HepG2 (cell line): Measurements from ENCODE around the gene NSMCE1. TPM values are rescaled to one million over a fixed set of nuclear protein-coding genes. Genes with fewer than 3 reads are reported as not detected.

Source experiments
- FOXK1 ChIP-seq: sonication (generic); formaldehyde crosslinking; IDR thresholded peaks from 2 replicates; pipeline ENCODE4 v1.4.0; 2020; ENCODE audit warnings: low read depth, missing genetic modification reagents, borderline replicate concordance
- GABPB1 ChIP-seq: IDR thresholded peaks from 2 replicates; pipeline ENCODE4 v1.6.1; 2016; ENCODE audit warnings: mild to moderate bottlenecking, missing genetic modification reagents, moderate library complexity, missing compliant biosample characterization
- HES4 ChIP-seq: sonication (generic); formaldehyde crosslinking; IDR thresholded peaks from 2 replicates; pipeline ENCODE4 v1.9.0; 2021; ENCODE audit warnings: mild to moderate bottlenecking, missing genetic modification reagents, borderline replicate concordance
- HNRNPL ChIP-seq: fragments of 200-400 bp; formaldehyde crosslinking; IDR thresholded peaks from 2 replicates; pipeline ENCODE4 v1.6.1; 2017; ENCODE audit warnings: mild to moderate bottlenecking, low read depth, low read length
- NFKB2 ChIP-seq: sonication (generic); formaldehyde crosslinking; IDR thresholded peaks from 2 replicates; pipeline ENCODE4 v1.4.0; 2020; ENCODE audit warnings: missing genetic modification reagents, borderline replicate concordance
- NFYC ChIP-seq: IDR thresholded peaks from 2 replicates; pipeline ENCODE4 v1.6.1; 2016; ENCODE audit warnings: missing genetic modification reagents, missing compliant biosample characterization
- RNF2 ChIP-seq: fragments of 450-650 bp; conservative IDR thresholded peaks from 2 replicates; pipeline ENCODE4 v1.6.1; 2016; ENCODE audit warnings: low read depth
- SIN3B ChIP-seq: fragments of 150-350 bp; IDR thresholded peaks from 2 replicates; pipeline ENCODE4 v1.6.1; 2014; ENCODE audit warnings: low read length
- SMAD9 ChIP-seq: sonication (generic); formaldehyde crosslinking; IDR thresholded peaks from 2 replicates; pipeline ENCODE4 v1.5.1; 2020; ENCODE audit warnings: mild to moderate bottlenecking, missing genetic modification reagents
- SPEN ChIP-seq: sonication (generic); formaldehyde crosslinking; IDR thresholded peaks from 2 replicates; pipeline ENCODE4 v1.5.1; 2020; ENCODE audit warnings: low read depth, mild to moderate bottlenecking, missing genetic modification reagents
- ZFP82 ChIP-seq: sonication (generic); formaldehyde crosslinking; IDR thresholded peaks from 2 replicates; pipeline ENCODE4 v1.5.1; 2020; ENCODE audit warnings: mild to moderate bottlenecking, missing genetic modification reagents, borderline replicate concordance
- ZFX ChIP-seq: sonication (generic); formaldehyde crosslinking; IDR thresholded peaks from 2 replicates; pipeline ENCODE4 v1.4.0; 2020; ENCODE audit warnings: mild to moderate bottlenecking, low read depth, missing genetic modification reagents, moderate library complexity
- ZMYM3 ChIP-seq: sonication (generic); formaldehyde crosslinking; IDR thresholded peaks from 2 replicates; pipeline ENCODE4 v1.5.1; 2020; ENCODE audit warnings: mild to moderate bottlenecking, missing genetic modification reagents
- ZNF292 ChIP-seq: sonication (generic); formaldehyde crosslinking; IDR thresholded peaks from 2 replicates; pipeline ENCODE4 v1.8.1; 2022; ENCODE audit warnings: mild to moderate bottlenecking, low read depth, missing genetic modification reagents, borderline replicate concordance
- ZNF598 ChIP-seq: sonication (generic); formaldehyde crosslinking; IDR thresholded peaks from 2 replicates; pipeline ENCODE4 v1.5.1; 2020; ENCODE audit warnings: mild to moderate bottlenecking, missing genetic modification reagents, borderline replicate concordance
- ZNF768 ChIP-seq: sonication (generic); formaldehyde crosslinking; IDR thresholded peaks from 2 replicates; pipeline ENCODE4 v1.4.0; 2020; ENCODE audit warnings: missing genetic modification reagents
- ZSCAN25 ChIP-seq: sonication (generic); formaldehyde crosslinking; IDR thresholded peaks from 2 replicates; pipeline ENCODE4 v1.8.0; 2022; ENCODE audit warnings: mild to moderate bottlenecking, missing genetic modification reagents
- polyA plus RNA-seq, 8 experiments: library from polyadenylated mRNA; depleted of rRNA in 3 of 8; stranded (reverse) in 7 of 8; unstranded in 1 of 8; fragments of >200 nt; fragmentation: Illumina TruSeq in 4 of 8; extraction: Trizol in 4 of 8; gene quantifications; 2 replicates each; pipeline versions ENCODE4 v1.2.1 to v1.2.3, GENCODE V29; 2011 to 2016; ENCODE audit warnings: low read depth in 4 of 8, missing spikeins in 1 of 8, mixed read lengths in 1 of 8; ENCODE audit not compliant: insufficient read depth in 1 of 8
- total RNA-seq, 5 experiments: library from RNA; depleted of rRNA; stranded (reverse); fragments of >200 nt; fragmentation: Illumina TruSeq; extraction: Trizol; gene quantifications; 2 replicates each; pipeline ENCODE4 v1.2.3, GENCODE V29; 2016; ENCODE audit warnings: low read depth in 1 of 5
- TF ChIP-seq, protein P1 (sequence below): sonication (generic); formaldehyde crosslinking; IDR thresholded peaks from 2 replicates; pipeline ENCODE4 v1.4.0; 2020; ENCODE audit warnings: missing genetic modification reagents
- TF ChIP-seq, protein P2 (sequence below): sonication (generic); IDR thresholded peaks from 2 replicates; pipeline ENCODE4 v1.6.1; 2016; ENCODE audit warnings: low read depth, borderline replicate concordance
- TF ChIP-seq, protein P3 (sequence below): IDR thresholded peaks from 2 replicates; pipeline ENCODE4 v1.6.1; 2012; ENCODE audit warnings: inconsistent platforms
- TF ChIP-seq, protein P4 (sequence below): sonication (generic); formaldehyde crosslinking; IDR thresholded peaks from 2 replicates; pipeline ENCODE4 v1.5.0; 2020; ENCODE audit warnings: missing genetic modification reagents, mild to moderate bottlenecking, borderline replicate concordance
- TF ChIP-seq, protein P5 (sequence below): sonication (generic); formaldehyde crosslinking; IDR thresholded peaks from 2 replicates; pipeline ENCODE4 v1.5.1; 2020; ENCODE audit warnings: missing genetic modification reagents, mild to moderate bottlenecking, borderline replicate concordance

NSMCE1 gene
- total and polyA plus RNA-seq, 2 of the 13 experiments (the other 11 are each of a cell fraction or from before 2014, with no cell fraction given) = 42.7 to 52.9 TPM

DNA sequence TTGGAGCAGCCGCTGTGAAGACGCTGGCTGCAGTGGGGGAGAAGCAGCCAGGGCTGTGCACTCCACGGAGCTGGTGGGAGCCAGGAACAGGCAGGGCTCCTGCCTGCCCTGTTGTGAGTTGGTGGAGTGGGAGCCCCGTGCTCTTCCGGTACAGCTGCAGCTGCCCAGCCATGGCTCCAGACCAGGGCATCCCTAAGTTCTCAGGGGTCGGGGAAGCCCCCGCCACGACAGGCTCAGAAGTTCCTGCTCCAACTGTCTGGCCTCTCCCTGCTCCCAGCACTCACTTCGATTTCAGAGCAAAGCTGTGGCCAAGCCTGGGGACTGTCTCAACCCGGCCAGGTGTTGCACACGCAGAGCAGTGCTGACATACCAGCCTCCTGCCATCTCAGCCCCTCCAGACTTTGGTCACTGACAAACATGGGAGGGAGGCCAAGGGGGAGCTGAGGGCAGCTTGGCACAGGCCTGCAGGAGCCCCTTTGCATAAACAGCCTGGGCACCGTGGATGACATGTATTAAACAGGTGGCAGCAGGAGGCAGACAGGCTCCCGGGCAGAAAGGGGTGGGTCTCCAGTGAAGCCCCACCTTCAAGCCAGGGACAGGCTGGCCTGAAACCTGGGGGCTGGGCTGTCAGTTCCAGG lies 79.1 kb downstream of the NSMCE1 start (continued):
- TF ChIP-seq, protein P1, sequence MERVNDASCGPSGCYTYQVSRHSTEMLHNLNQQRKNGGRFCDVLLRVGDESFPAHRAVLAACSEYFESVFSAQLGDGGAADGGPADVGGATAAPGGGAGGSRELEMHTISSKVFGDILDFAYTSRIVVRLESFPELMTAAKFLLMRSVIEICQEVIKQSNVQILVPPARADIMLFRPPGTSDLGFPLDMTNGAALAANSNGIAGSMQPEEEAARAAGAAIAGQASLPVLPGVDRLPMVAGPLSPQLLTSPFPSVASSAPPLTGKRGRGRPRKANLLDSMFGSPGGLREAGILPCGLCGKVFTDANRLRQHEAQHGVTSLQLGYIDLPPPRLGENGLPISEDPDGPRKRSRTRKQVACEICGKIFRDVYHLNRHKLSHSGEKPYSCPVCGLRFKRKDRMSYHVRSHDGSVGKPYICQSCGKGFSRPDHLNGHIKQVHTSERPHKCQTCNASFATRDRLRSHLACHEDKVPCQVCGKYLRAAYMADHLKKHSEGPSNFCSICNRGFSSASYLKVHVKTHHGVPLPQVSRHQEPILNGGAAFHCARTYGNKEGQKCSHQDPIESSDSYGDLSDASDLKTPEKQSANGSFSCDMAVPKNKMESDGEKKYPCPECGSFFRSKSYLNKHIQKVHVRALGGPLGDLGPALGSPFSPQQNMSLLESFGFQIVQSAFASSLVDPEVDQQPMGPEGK = no peak
- TF ChIP-seq NFYC (CRISPR knock-in tag) (no peak), FOXK1 (0 out of 2 replicates have a peak, but pooled peaks have one; percentile 25), SIN3B (no peak), SMAD9 (CRISPR knock-in tag) (no peak), SPEN (CRISPR knock-in tag) (peak; percentile 63; the same call in 1 of the 2 replicates), GABPB1 (CRISPR knock-in tag) (peak; percentile 67; the same call in 1 of the 2 replicates), ZMYM3 (CRISPR knock-in tag) (0 out of 2 replicates have a peak, but pooled peaks have one; percentile 39), ZFP82 (CRISPR knock-in tag) (no peak), ZNF768 (CRISPR knock-in tag) (0 out of 2 replicates have a peak, but pooled peaks have one; percentile 8), RNF2 (0 out of 2 replicates have a peak, but pooled peaks have one; percentile 43), NFKB2 (CRISPR knock-in tag) (0 out of 2 replicates have a peak, but pooled peaks have one; percentile 47), HES4 (CRISPR knock-in tag) (0 out of 2 replicates have a peak, but pooled peaks have one; percentile 62), HNRNPL (peak; percentile 84), ZFX (CRISPR knock-in tag) (0 out of 2 replicates have a peak, but pooled peaks have one; percentile 25), ZNF598 (0 out of 2 replicates have a peak, but pooled peaks have one; percentile 78), ZNF292 (peak; percentile 84; the same call in 1 of the 2 replicates), ZSCAN25 (CRISPR knock-in tag) (0 out of 2 replicates have a peak, but pooled peaks have one; percentile 41)
- TF ChIP-seq, protein P2, sequence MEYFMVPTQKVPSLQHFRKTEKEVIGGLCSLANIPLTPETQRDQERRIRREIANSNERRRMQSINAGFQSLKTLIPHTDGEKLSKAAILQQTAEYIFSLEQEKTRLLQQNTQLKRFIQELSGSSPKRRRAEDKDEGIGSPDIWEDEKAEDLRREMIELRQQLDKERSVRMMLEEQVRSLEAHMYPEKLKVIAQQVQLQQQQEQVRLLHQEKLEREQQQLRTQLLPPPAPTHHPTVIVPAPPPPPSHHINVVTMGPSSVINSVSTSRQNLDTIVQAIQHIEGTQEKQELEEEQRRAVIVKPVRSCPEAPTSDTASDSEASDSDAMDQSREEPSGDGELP = peak; percentile 34; the same call in 1 of the 2 replicates
- TF ChIP-seq, protein P3, sequence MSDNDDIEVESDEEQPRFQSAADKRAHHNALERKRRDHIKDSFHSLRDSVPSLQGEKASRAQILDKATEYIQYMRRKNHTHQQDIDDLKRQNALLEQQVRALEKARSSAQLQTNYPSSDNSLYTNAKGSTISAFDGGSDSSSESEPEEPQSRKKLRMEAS = peak; percentile 51; the same call in 1 of the 2 replicates
- TF ChIP-seq, protein P4, sequence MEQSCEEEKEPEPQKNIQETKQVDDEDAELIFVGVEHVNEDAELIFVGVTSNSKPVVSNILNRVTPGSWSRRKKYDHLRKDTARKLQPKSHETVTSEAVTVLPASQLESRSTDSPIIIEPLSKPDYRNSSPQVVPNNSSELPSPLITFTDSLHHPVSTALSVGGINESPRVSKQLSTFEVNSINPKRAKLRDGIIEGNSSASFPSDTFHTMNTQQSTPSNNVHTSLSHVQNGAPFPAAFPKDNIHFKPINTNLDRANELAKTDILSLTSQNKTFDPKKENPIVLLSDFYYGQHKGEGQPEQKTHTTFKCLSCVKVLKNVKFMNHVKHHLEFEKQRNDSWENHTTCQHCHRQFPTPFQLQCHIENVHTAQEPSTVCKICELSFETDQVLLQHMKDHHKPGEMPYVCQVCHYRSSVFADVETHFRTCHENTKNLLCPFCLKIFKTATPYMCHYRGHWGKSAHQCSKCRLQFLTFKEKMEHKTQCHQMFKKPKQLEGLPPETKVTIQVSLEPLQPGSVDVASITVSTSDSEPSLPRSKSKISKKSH (CRISPR knock-in tag) = peak; percentile 77
- TF ChIP-seq, protein P5, sequence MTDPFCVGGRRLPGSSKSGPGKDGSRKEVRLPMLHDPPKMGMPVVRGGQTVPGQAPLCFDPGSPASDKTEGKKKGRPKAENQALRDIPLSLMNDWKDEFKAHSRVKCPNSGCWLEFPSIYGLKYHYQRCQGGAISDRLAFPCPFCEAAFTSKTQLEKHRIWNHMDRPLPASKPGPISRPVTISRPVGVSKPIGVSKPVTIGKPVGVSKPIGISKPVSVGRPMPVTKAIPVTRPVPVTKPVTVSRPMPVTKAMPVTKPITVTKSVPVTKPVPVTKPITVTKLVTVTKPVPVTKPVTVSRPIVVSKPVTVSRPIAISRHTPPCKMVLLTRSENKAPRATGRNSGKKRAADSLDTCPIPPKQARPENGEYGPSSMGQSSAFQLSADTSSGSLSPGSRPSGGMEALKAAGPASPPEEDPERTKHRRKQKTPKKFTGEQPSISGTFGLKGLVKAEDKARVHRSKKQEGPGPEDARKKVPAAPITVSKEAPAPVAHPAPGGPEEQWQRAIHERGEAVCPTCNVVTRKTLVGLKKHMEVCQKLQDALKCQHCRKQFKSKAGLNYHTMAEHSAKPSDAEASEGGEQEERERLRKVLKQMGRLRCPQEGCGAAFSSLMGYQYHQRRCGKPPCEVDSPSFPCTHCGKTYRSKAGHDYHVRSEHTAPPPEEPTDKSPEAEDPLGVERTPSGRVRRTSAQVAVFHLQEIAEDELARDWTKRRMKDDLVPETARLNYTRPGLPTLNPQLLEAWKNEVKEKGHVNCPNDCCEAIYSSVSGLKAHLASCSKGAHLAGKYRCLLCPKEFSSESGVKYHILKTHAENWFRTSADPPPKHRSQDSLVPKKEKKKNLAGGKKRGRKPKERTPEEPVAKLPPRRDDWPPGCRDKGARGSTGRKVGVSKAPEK (CRISPR knock-in tag) = peak; percentile 78; the same call in 1 of the 2 replicates
